Lower leg skin (tissue), 4 donors: Measurements from ENCODE around the gene FUNDC2. TPM values are rescaled to one million over a fixed set of nuclear protein-coding genes. Genes with fewer than 3 reads are reported as not detected.

Experiments
- DNase-seq, 2 donors: peaks; one replicate each; pipeline ENCODE4 v3.0.0-alpha.2; 2019; ENCODE audit warnings: low spot score in 2 of 2
- H3K4me3 ChIP-seq: fragments of 200-600 bp; sonication (generic); 2 replicates; pipeline ENCODE4 v1.5.1; 2017; ENCODE audit warnings: mild to moderate bottlenecking, low read depth; ENCODE audit not compliant: poor library complexity, severe bottlenecking
- CTCF ChIP-seq, 3 donors: fragments of 450-650 bp; IDR thresholded peaks; one replicate each; pipeline ENCODE4 v1.5.1; 2016; ENCODE audit warnings: antibody characterized with exemption in 3 of 3, mild to moderate bottlenecking in 3 of 3, moderate library complexity in 2 of 3
- POLR2A ChIP-seq, 2 donors: fragments of 450-650 bp; IDR thresholded peaks; one replicate each; pipeline ENCODE4 v1.6.1; 2016 to 2017; ENCODE audit warnings: antibody characterized with exemption in 2 of 2, mild to moderate bottlenecking in 1 of 2, moderate library complexity in 1 of 2
- WGBS, 2 donors: methylation state at CpG; one replicate each; pipeline ENCODE4 v1.1.5; 2018; 5-methylcytosine and 5-hydroxymethylcytosine counted together
- intact Hi-C: fragments of 100-400 bp; cut with DNase I; formaldehyde crosslinking; loops from one replicate; pipeline ENCODE4 v1.15.0; 2023; ENCODE audit warnings: low total_unique reads
- total RNA-seq, 4 donors: library from RNA; depleted of rRNA; stranded (reverse); fragments of >200 nt; gene quantifications; one replicate each; pipeline ENCODE4 v1.1.0, GENCODE V29; 2016

FUNDC2 gene
- total RNA-seq, 4 donors from 2014 or later, result 21.1 to 35.8 (median 27.3) TPM

GRCh38 chrX:155071694-155072280, 45.1 kb downstream of the FUNDC2 start:
- DNase-seq, result no peak
- 5 to 42% methylated on average over 10 to 25 of the region's 25 CpGs for WGBS, 2 donors
- peak overlapping the region; percentile 38 for H3K4me3 ChIP-seq
- no peak for TF ChIP-seq CTCF (IDR thresholded peaks at IDR 0.05)
- TF ChIP-seq POLR2A (IDR thresholded peaks at IDR 0.05), result no peak
- intact Hi-C loops, result no loop called here

- intact Hi-C loops, result no loop called here
- H3K4me3 ChIP-seq, result no peak overlapping the region
- DNase-seq, result no peak
- WGBS, 2 donors, result 80 to 82% methylated on average over 22 to 24 of the region's 24 CpGs
- TF ChIP-seq POLR2A (IDR thresholded peaks at IDR 0.05), result no peak
- no peak for TF ChIP-seq CTCF (IDR thresholded peaks at IDR 0.05)
Measured at GRCh38 chrX:155086202-155086840, 59.7 kb downstream of the FUNDC2 start.

GRCh38 chrX:155086961-155087735, 60.5 kb downstream of the FUNDC2 start:
- no peak for DNase-seq
- TF ChIP-seq CTCF (IDR thresholded peaks at IDR 0.05), result no peak
- no peak for TF ChIP-seq POLR2A (IDR thresholded peaks at IDR 0.05)
- WGBS, 2 donors, result 90 to 97% methylated on average over 13 to 26 of the region's 26 CpGs
- H3K4me3 ChIP-seq, result no peak overlapping the region
- intact Hi-C loops, result no loop called here

- intact Hi-C loops, result no loop called here
- no peak overlapping the region for H3K4me3 ChIP-seq
- no peak for DNase-seq
- TF ChIP-seq CTCF (IDR thresholded peaks at IDR 0.05) (no peak), POLR2A (IDR thresholded peaks at IDR 0.05) (no peak)
- WGBS, 2 donors, result 39 to 54% methylated on average over 4 of the region's 4 CpGs
Measured at GRCh38 chrX:155094468-155095061, 67.9 kb downstream of the FUNDC2 start.

GRCh38 chrX:155105919-155106318, 79.3 kb downstream of the FUNDC2 start:
- TF ChIP-seq POLR2A (IDR thresholded peaks at IDR 0.05) (no peak), CTCF (IDR thresholded peaks at IDR 0.05) (no peak)
- DNase-seq, result no peak
- no peak overlapping the region for H3K4me3 ChIP-seq
- WGBS, 2 donors, result 81 to 100% methylated on average over 2 of the region's 2 CpGs
- intact Hi-C loops, result no loop called here
